SK-N-SH treated with all-trans-retinoic acid at 6 μM for 48 hours (cell line): Measurements from ENCODE around the gene ZNF316.

Source experiments
- ATAC-seq: fragments of 200-7000 bp; cut with Tn5 transposase; 3 replicates; pipeline ENCODE4 v1.9.1; 2020; ENCODE audit warnings: mild to moderate bottlenecking, moderate library complexity
- ARNTL ChIP-seq: fragments of 450-650 bp; formaldehyde crosslinking; IDR thresholded peaks from 2 replicates; pipeline ENCODE4 v1.5.0; 2020; ENCODE audit warnings: low read depth, mild to moderate bottlenecking, moderate library complexity, borderline replicate concordance
- BACH2 ChIP-seq: fragments of 250-450 bp; sonication (Bioruptor Pico); IDR thresholded peaks from 2 replicates; pipeline ENCODE4 v1.9.0; 2021; ENCODE audit warnings: mild to moderate bottlenecking, borderline replicate concordance
- CREB5 ChIP-seq: fragments of 250-450 bp; sonication (Bioruptor Pico); IDR thresholded peaks from 2 replicates; pipeline ENCODE4 v1.5.1; 2020; ENCODE audit warnings: low read depth, mild to moderate bottlenecking, moderate library complexity
- CSDC2 ChIP-seq: fragments of 250-450 bp; sonication (Bioruptor Pico); IDR thresholded peaks from 2 replicates; pipeline ENCODE4 v1.5.0; 2020; ENCODE audit warnings: mild to moderate bottlenecking, moderate library complexity
- ESRRG ChIP-seq: fragments of 250-450 bp; sonication (Bioruptor Pico); IDR thresholded peaks from 2 replicates; pipeline ENCODE4 v1.6.1; 2021; ENCODE audit warnings: mild to moderate bottlenecking
- GLIS3 ChIP-seq: fragments of 250-450 bp; sonication (Bioruptor Pico); IDR thresholded peaks from 2 replicates; pipeline ENCODE4 v1.5.0; 2020; ENCODE audit warnings: mild to moderate bottlenecking, moderate library complexity
- ISL1 ChIP-seq: fragments of 250-450 bp; sonication (Bioruptor Pico); IDR thresholded peaks from 2 replicates; pipeline ENCODE4 v2.1.2; 2022; ENCODE audit warnings: mild to moderate bottlenecking, moderate library complexity
- OSR1 ChIP-seq: fragments of 250-450 bp; sonication (Bioruptor Pico); IDR thresholded peaks from 2 replicates; pipeline ENCODE4 v1.8.0; 2022; ENCODE audit warnings: moderate library complexity, mild to moderate bottlenecking, inconsistent platforms
- PPARA ChIP-seq: fragments of 250-450 bp; sonication (Bioruptor Pico); IDR thresholded peaks from 2 replicates; pipeline ENCODE4 v1.5.0; 2020; ENCODE audit warnings: mild to moderate bottlenecking, borderline replicate concordance
- RARB ChIP-seq: fragments of 250-450 bp; sonication (Bioruptor Pico); IDR thresholded peaks from 2 replicates; pipeline ENCODE4 v1.8.0; 2021; ENCODE audit warnings: mild to moderate bottlenecking, moderate library complexity
- SNAI2 ChIP-seq: fragments of 250-450 bp; sonication (Bioruptor Pico); IDR thresholded peaks from 2 replicates; pipeline ENCODE4 v1.5.0; 2020; ENCODE audit warnings: mild to moderate bottlenecking, moderate library complexity
- TCF4 ChIP-seq: fragments of 250-450 bp; sonication (Bioruptor Pico); IDR thresholded peaks from 2 replicates; pipeline ENCODE4 v1.8.0; 2021; ENCODE audit warnings: mild to moderate bottlenecking, moderate library complexity, borderline replicate concordance
- ZFP3 ChIP-seq: fragments of 250-450 bp; sonication (Bioruptor Pico); IDR thresholded peaks from 2 replicates; pipeline ENCODE4 v1.5.0; 2020; ENCODE audit warnings: mild to moderate bottlenecking, moderate library complexity
- ZFP30 ChIP-seq: fragments of 450-650 bp; formaldehyde crosslinking; IDR thresholded peaks from 2 replicates; pipeline ENCODE4 v1.5.0; 2022; ENCODE audit warnings: mild to moderate bottlenecking, moderate library complexity
- ZNF565 ChIP-seq: fragments of 450-650 bp; formaldehyde crosslinking; conservative IDR thresholded peaks from 2 replicates; pipeline ENCODE4 v1.5.0; 2020; ENCODE audit warnings: low read depth, mild to moderate bottlenecking, moderate library complexity
- ZNF70 ChIP-seq: fragments of 450-650 bp; formaldehyde crosslinking; IDR thresholded peaks from 2 replicates; pipeline ENCODE4 v1.5.0; 2020; ENCODE audit warnings: mild to moderate bottlenecking, moderate library complexity
- ZNF8 ChIP-seq: fragments of 450-650 bp; formaldehyde crosslinking; IDR thresholded peaks from 2 replicates; pipeline ENCODE4 v1.5.0; 2020; ENCODE audit warnings: mild to moderate bottlenecking, moderate library complexity
- TF ChIP-seq, protein P1 (sequence below): fragments of 250-450 bp; sonication (Bioruptor Pico); IDR thresholded peaks from 2 replicates; pipeline ENCODE4 v1.5.0; 2020; ENCODE audit warnings: mild to moderate bottlenecking, moderate library complexity
- TF ChIP-seq, protein P2 (sequence below): fragments of 250-450 bp; sonication (Bioruptor Pico); IDR thresholded peaks from 2 replicates; pipeline ENCODE4 v1.8.0; 2021; ENCODE audit warnings: low read depth, mild to moderate bottlenecking, moderate library complexity, borderline replicate concordance
- TF ChIP-seq, protein P3 (sequence below): fragments of 250-450 bp; sonication (Bioruptor Pico); IDR thresholded peaks from 2 replicates; pipeline ENCODE4 v1.8.0; 2020; ENCODE audit warnings: mild to moderate bottlenecking, moderate library complexity, borderline replicate concordance

ZNF316 gene

DNA sequence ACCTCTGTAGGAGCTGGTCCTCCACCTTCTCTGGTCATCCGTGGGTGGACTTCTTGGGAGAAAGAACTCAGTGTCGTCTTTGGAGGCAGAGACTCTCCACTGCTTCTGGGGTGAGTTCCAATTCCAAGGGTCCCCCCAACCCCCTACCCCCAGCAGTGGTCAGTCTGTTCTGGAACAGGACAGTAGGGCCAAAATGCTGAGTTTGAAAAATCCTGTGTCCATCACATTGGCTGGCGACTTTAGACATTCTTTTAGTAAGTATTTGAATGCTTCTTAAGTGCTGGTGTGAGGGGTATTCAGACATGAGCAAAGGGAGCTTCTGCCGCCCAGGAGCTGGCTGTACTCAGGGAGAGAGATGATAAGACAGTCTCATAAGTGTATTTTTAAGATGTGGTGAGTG is 1.9 kb downstream of the ZNF316 start:
- ATAC-seq, result no peak
- TF ChIP-seq PPARA (CRISPR knock-in tag) (no peak), CREB5 (CRISPR knock-in tag) (no peak), ZFP30 (no peak)

DNA sequence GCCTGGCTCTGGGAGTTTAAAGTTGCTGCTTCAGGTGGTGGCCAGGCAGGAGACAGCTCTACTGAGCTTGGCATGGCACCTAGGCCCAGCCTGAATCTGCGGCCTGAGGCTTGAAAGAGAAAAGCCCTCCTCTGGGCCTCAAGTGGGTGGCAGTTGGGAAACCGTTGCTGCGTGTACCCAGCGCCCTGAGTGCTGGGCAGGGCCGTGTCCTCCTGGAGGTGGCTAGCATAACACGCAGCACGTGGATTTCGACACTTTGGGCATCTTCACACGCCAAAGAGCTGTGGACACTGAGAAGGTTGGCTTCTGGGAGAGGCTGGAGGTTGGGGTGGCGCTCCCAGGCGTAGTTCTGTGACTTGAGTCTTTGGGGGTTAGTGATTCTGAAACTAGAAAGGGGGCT is 2.5 kb downstream of the ZNF316 start:
- no peak for ATAC-seq
- TF ChIP-seq ZNF565 (CRISPR knock-in tag), result no peak
- no peak for TF ChIP-seq OSR1 (CRISPR knock-in tag)
- TF ChIP-seq ZFP3 (CRISPR knock-in tag), result no peak
- TF ChIP-seq CREB5 (CRISPR knock-in tag), result no peak
- TF ChIP-seq CSDC2 (CRISPR knock-in tag), result no peak
- no peak for TF ChIP-seq BACH2 (CRISPR knock-in tag)
- TF ChIP-seq TCF4 (CRISPR knock-in tag), result no peak
- TF ChIP-seq PPARA (CRISPR knock-in tag), result no peak
- no peak for TF ChIP-seq ZFP30
- no peak for TF ChIP-seq ISL1 (CRISPR knock-in tag)
- TF ChIP-seq, protein P1, sequence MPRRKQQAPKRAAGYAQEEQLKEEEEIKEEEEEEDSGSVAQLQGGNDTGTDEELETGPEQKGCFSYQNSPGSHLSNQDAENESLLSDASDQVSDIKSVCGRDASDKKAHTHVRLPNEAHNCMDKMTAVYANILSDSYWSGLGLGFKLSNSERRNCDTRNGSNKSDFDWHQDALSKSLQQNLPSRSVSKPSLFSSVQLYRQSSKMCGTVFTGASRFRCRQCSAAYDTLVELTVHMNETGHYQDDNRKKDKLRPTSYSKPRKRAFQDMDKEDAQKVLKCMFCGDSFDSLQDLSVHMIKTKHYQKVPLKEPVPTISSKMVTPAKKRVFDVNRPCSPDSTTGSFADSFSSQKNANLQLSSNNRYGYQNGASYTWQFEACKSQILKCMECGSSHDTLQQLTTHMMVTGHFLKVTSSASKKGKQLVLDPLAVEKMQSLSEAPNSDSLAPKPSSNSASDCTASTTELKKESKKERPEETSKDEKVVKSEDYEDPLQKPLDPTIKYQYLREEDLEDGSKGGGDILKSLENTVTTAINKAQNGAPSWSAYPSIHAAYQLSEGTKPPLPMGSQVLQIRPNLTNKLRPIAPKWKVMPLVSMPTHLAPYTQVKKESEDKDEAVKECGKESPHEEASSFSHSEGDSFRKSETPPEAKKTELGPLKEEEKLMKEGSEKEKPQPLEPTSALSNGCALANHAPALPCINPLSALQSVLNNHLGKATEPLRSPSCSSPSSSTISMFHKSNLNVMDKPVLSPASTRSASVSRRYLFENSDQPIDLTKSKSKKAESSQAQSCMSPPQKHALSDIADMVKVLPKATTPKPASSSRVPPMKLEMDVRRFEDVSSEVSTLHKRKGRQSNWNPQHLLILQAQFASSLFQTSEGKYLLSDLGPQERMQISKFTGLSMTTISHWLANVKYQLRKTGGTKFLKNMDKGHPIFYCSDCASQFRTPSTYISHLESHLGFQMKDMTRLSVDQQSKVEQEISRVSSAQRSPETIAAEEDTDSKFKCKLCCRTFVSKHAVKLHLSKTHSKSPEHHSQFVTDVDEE, result no peak
- no peak for TF ChIP-seq RARB
- TF ChIP-seq, protein P2, sequence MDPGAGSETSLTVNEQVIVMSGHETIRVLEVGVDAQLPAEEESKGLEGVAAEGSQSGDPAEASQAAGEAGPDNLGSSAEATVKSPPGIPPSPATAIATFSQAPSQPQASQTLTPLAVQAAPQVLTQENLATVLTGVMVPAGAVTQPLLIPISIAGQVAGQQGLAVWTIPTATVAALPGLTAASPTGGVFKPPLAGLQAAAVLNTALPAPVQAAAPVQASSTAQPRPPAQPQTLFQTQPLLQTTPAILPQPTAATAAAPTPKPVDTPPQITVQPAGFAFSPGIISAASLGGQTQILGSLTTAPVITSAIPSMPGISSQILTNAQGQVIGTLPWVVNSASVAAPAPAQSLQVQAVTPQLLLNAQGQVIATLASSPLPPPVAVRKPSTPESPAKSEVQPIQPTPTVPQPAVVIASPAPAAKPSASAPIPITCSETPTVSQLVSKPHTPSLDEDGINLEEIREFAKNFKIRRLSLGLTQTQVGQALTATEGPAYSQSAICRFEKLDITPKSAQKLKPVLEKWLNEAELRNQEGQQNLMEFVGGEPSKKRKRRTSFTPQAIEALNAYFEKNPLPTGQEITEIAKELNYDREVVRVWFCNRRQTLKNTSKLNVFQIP, result no peak
- TF ChIP-seq ZNF8 (CRISPR knock-in tag), result no peak
- no peak for TF ChIP-seq GLIS3 (CRISPR knock-in tag)
- no peak for TF ChIP-seq ARNTL (CRISPR knock-in tag)
- no peak for TF ChIP-seq ZNF70
- TF ChIP-seq, all 23 proteins: peak for 0

DNA sequence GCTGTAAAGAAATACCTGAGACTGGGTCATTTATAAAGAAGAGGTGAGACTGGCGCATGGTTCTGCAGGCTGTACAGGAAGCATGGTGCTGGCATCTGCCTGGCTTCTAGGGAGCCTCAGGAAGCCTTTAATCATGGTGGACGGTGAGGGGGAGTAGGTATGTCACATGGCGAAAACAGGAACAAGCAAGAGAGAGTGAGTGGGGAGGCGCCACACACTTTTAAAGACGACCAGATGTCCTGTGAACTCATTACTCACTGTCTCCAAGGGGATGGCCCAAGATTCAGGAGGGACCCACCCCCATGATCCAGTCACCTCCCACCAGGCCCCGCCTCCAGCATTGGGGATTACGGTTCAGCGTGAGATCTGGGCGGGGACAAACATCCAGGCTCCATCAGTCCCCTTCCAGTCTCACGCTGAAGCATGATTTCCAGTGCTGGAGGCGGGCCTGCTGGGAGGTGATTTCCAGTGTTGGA is 3.2 kb downstream of the ZNF316 start:
- no peak for ATAC-seq
- TF ChIP-seq BACH2 (CRISPR knock-in tag), result no peak
- TF ChIP-seq ESRRG (CRISPR knock-in tag), result no peak
- TF ChIP-seq ZNF8 (CRISPR knock-in tag), result no peak
- TF ChIP-seq TCF4 (CRISPR knock-in tag), result no peak
- TF ChIP-seq GLIS3 (CRISPR knock-in tag), result no peak
- no peak for TF ChIP-seq ZNF565 (CRISPR knock-in tag)
- TF ChIP-seq CSDC2 (CRISPR knock-in tag), result no peak
- no peak for TF ChIP-seq OSR1 (CRISPR knock-in tag)
- no peak for TF ChIP-seq ZFP3 (CRISPR knock-in tag)
- no peak for TF ChIP-seq ZFP30
- TF ChIP-seq ARNTL (CRISPR knock-in tag), result no peak
- no peak for TF ChIP-seq SNAI2
- no peak for TF ChIP-seq ZNF70
- no peak for TF ChIP-seq ISL1 (CRISPR knock-in tag)
- TF ChIP-seq, all 23 proteins: peak for 0

DNA sequence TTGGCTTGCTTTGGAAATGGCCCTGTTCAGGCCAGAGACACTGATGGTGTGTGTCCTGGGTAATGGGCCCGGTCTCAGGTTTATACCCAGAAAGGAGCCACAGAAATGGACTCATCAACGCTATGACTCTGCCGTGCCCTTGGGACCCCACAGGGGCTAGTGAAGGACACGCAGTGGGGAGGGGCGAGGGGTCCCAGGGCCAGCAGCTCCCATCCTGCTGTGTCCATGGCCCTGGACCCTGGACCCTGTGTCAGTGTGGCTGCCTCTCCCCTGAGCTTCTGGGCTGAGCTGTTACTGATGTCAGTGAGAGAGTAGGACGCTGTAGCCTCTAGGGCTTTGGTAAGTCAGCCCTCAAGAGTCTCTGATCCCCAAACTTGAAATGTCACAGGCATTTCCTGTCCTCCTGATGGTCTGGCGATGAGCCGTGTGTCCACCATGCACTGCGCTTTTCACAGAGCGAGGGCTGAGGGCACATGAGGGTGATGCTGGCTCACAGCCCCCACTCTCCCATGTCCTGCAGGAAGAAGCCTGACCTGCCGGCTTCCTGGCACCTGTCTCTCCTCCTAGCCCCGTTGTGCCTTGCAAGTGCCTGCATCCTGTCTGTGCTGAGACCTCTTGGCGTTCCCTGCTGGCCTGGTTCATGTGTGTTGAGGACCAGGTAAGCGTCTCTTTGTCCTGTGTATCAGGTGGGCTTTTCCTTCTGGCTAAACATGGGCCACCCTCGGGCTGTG is 4.4 kb downstream of the ZNF316 start:
- no peak for ATAC-seq
- TF ChIP-seq RARB (no peak), ISL1 (CRISPR knock-in tag) (no peak)
- TF ChIP-seq, protein P3, sequence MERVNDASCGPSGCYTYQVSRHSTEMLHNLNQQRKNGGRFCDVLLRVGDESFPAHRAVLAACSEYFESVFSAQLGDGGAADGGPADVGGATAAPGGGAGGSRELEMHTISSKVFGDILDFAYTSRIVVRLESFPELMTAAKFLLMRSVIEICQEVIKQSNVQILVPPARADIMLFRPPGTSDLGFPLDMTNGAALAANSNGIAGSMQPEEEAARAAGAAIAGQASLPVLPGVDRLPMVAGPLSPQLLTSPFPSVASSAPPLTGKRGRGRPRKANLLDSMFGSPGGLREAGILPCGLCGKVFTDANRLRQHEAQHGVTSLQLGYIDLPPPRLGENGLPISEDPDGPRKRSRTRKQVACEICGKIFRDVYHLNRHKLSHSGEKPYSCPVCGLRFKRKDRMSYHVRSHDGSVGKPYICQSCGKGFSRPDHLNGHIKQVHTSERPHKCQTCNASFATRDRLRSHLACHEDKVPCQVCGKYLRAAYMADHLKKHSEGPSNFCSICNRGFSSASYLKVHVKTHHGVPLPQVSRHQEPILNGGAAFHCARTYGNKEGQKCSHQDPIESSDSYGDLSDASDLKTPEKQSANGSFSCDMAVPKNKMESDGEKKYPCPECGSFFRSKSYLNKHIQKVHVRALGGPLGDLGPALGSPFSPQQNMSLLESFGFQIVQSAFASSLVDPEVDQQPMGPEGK (CRISPR knock-in tag), result no peak
